GM19240 (cell line): Measurements from ENCODE around the gene RASGRF1.
"Not testable (repeated sequence)": the region's sequence is repeated elsewhere in the genome, so short reads cannot be mapped to it uniquely, and the experiment has no call there.

Source experiments
- DNase-seq: peaks from one replicate; pipeline ENCODE4 v3.0.0; 2011; ENCODE audit warnings: low spot score; ENCODE audit not compliant: insufficient read length

Gene RASGRF1

GRCh38 chr15:78933823-78934654 is 156.5 kb downstream of the RASGRF1 start:
- DNase-seq: no peak

- no peak for DNase-seq
Measured at GRCh38 chr15:78933187-78933822, 157.3 kb downstream of the RASGRF1 start.

GRCh38 chr15:78932258-78932808 is 158.2 kb downstream of the RASGRF1 start:
- DNase-seq: no peak

GRCh38 chr15:78931439-78932257 is 158.9 kb downstream of the RASGRF1 start:
- DNase-seq: no peak

- no peak for DNase-seq
Measured at GRCh38 chr15:78930577-78931388, 159.8 kb downstream of the RASGRF1 start.

GRCh38 chr15:78929536-78930264 is 160.9 kb downstream of the RASGRF1 start:
- no peak for DNase-seq

- no peak for DNase-seq
Measured at GRCh38 chr15:78928616-78929093, 161.9 kb downstream of the RASGRF1 start.

GRCh38 chr15:78928176-78928575 is 162.4 kb downstream of the RASGRF1 start:
- DNase-seq: not testable (repeated sequence)

- no peak for DNase-seq
Measured at GRCh38 chr15:78927077-78927790, 163.3 kb downstream of the RASGRF1 start.

GRCh38 chr15:78925956-78926743 is 164.4 kb downstream of the RASGRF1 start:
- DNase-seq: no peak

- no peak for DNase-seq
Measured at GRCh38 chr15:78925076-78925624, 165.4 kb downstream of the RASGRF1 start.

GRCh38 chr15:78923480-78924360 is 166.9 kb downstream of the RASGRF1 start:
- no peak for DNase-seq

GRCh38 chr15:78923015-78923414 is 167.6 kb downstream of the RASGRF1 start:
- DNase-seq: no peak

- DNase-seq: no peak
Measured at GRCh38 chr15:78922527-78922926, 168.1 kb downstream of the RASGRF1 start.

GRCh38 chr15:78921940-78922339 is 168.6 kb downstream of the RASGRF1 start:
- no peak for DNase-seq

- no peak for DNase-seq
Measured at GRCh38 chr15:78921517-78921916, 169.1 kb downstream of the RASGRF1 start.

GRCh38 chr15:78917888-78918287 is 172.7 kb downstream of the RASGRF1 start:
- DNase-seq: no peak
